HG03064 (cell line): ENCODE results near the gene RGMA.

ENCODE experiments used
- ATAC-seq: cut with Tn5 transposase; IDR thresholded peaks from one replicate; pipeline ENCODE4 v1.9.1; 2021; ENCODE audit warnings: low read depth; ENCODE audit not compliant: unreplicated experiment

RGMA gene

DNA sequence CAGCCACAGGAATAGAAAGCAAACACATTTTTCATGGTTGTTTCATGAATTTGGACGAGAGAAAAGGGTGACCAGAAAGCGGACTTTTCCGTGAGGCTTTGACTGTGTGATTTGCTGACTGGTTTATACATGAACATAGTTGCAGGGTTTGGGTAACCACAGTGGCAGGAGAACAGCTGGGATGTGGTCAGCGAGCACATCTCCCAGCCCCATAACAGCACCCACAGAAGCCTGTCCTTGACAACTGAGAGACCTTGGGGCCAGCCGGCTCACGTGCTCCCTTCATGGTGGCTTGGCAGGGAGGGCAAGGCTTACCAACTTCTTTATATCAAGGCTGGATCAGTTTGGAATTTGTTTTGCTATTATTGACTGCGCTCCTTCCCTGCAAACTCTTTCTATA, 13.2 kb upstream of the RGMA start:
- no peak for ATAC-seq

DNA sequence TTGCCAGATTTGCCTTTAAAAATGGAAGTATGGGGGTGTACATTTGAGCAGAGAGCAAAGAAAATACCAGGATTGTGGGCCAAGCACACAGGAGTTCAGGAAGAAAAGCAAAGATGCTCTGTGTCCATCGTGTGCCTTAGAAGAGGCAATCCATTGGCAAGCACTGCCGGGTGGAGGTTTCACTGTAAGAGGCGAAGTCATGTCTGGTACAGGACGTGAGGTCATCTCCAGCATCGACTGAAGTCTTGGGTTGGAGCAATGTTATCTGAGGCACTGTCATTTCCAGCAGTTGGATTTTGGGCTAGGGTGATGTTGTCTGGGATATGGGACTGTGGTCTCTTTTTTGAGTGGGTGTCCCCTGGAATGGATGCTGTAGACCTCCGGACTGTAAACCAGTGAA, 4.8 kb upstream of the RGMA start:
- ATAC-seq, result no peak

DNA sequence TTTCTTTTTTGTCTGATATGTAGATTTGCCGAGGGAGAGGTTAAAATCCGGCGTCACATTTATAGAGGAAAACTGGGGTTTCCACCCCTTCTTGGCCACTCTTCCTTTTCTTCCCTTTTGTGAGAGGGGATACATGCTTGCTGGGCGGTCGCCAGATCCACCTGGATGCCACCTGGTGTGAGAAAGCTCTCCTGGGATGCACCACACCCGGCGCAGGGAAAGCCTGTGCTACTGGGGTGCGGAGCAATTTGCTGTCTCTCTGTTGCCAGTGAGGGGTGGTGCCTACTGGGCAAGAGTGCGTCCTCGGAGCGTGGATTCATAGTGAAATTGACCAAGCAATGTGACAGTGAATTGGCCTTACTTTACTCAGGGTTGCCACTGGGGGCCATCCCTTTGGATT, 2.5 kb upstream of the RGMA start:
- no peak for ATAC-seq

DNA sequence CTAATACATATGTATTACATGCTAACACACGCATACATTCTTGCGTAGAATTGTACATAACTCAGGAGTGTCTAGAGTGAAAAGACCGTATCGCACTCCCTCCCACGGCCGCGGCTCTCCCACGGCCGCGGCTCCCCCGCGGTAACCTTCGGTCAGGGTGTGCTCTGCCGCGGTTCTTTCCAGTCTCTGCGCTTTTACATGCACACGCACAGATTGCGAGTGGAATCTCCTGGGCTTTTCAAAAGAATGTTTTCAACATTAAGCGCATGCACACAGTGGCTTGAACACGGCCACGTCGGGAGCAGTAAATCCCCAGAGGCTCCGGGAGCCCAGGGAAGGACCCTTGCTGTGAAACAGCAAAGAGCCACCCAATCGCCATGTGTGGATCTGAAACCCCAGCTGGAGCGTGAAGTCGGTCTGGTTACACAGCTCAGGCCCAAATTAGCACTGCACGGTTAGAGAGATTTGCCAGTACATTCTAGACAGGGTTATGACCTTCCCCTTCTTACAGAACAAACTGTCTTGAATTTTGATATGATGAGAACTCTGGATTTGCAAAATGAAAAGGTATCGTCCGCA, 805 bp upstream of the RGMA start:
- ATAC-seq, result no peak

DNA sequence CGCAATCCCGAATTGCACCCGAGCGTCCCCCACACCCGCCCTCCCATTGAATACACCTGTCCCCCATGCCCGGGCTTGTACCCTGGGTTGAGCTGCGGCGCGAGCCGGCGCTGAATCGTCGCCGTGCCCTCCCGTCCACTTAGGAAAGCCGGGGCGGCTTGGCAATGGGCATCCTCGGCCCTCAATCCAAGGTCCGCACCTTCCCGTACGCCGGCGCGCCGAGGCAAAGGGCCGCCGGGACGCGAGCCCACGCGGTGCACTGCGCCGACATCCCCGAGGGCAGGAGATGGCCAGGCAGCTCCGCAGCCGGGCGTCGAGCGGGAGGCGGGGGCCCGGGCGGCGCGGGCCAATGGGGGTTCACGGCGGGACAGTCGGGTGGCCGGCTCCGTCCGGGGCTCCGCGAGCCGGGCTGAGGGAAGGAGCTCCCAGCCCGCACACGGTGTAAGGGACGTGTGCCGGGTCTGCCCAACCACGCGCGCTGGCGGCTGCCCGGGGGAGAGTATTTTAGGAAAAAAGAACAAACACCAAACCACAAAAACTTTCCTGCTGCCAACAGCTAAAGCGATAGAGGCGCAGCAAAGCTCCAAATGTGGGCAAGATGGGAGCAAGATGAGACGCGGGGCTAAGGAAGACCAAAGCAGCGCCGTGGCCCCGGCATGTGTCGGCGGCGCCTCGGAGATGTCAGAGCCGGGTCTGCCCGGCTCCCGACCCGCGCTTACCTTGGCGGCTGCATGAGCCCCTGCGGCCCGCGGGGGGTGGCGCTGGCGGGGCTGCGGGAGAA, 621 bp downstream of the RGMA start:
- ATAC-seq, result no peak

DNA sequence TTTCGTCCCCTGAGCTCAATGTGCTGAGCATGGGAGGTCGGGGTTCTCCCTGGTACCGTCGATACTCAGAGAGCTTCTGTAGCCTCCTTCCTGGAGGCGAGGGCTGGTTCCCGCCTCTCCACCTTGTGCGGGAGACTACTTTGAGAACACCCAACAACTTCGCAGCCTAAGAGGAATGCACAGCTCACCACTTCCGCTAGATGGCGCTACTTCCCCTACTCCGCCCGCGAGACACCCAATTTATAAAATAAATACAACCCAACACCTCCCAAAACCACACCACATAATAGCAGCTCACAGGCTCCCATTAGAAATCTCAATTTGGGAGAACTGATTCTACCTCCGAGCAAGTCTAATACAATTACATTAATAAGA, 1.2 kb downstream of the RGMA start:
- ATAC-seq, result no peak

DNA sequence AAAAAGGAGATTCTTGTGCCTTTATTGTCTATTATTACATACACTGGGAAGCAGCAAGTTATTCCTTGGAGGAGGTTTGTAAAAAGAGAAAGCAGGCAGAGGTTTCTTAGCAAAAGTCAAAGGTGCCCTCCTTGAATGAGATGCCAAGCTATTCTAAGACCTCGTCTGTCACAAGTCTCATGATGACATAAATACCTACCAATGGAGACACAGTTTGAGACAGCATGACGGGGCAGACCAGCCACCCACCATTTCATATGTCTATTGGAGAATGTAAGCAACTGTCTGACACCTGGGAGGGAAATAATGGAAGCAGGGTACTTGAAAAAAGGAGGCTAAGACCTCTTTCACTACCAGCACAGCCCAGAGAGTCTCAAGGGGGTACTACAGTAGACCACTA, 2.2 kb downstream of the RGMA start:
- ATAC-seq, result no peak

DNA sequence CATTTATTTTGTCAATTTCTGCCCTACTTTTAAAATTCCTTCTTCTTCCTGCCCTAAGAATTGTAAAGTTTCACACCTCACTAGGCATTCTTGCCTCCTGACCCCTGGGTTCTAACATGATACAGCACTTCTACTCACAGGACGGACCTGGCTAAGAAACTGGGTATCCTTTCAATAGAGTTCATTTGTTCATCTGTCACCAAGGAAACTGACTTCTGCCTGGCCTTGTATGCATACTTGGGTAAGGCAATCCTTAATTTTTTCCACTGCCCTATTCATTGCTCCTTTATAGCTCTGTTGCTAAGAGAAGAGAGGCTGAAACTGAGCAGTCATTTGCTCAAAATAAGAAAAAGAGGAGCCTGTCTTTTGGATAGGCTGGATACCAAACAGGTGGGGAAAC, 3.3 kb downstream of the RGMA start:
- ATAC-seq, result no peak

DNA sequence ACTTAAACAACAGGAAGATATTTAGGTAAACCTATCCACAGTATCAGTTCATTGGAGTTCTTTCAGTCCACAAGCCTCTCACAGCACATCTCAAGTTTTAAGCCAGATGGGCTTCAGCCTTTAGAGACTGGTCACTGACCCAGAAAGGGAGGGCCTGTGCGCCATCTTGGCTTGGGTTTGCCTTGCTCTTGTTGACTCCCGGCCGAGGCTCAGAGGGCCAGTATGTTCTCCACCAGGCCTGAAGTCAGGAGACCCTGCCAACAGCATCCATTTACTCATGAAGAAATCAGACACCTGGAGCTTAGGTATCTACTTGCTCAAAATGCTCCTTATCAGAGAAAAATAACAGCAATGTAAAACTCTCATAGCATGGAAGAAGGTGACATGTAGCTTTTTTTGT, 6.2 kb downstream of the RGMA start:
- no peak for ATAC-seq

DNA sequence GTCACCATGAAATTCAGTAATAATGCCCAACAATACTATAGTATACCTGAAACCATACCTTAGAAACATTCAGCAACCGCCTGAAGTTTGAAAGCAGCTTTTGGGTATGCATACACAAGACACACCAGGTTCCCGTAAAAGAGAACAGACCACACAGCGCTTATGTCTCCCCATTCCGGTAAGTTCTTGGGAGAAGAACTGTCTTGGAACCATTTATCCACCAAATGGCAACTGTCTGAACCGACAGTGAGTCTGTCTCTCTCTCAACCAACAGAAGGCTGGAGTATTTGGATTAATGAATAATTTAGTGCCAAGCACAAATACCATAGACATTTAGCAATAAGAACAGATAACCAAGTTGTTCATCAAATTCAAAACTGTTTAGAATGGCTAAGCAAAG, 7.6 kb downstream of the RGMA start:
- no peak for ATAC-seq

DNA sequence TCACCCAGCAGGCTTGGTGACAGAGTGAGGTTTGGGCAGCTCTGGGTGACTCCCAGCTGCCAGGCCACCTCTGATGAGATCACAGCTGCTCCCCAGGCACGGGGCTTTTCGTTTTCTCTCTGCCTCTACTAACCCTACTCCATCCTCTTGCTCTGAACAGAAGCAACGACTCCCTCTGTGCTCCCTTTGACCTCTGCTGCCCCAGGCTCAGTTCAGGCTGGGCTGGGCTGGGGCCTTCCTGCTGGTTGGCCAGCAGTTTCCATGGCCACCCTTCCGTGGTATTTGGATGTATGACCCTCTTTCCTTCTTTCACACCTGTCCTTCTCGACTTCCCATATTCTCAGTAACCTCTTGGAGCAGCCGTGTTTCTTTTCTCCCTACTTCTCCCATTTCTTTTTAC, 8.6 kb downstream of the RGMA start:
- ATAC-seq, result no peak

DNA sequence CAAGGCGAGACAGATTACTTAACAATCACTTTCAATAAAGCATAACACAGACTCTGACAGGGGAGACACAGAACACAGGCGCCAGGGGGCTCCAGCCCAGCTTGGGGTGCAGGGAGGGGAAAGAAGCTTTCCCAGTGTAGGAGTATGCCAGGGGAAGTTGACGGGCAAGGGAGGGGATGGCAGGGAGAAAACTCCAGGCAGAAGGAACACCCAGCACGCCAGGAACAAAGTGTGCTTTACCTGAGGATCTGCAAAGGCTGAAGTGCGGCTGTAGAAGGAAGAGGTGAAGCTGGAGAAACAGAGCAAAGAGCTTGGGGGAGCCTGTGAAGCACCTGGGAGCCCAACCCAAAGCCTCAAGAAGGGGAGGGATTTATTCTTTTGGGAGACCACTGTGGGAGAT, 12.1 kb downstream of the RGMA start:
- no peak for ATAC-seq

DNA sequence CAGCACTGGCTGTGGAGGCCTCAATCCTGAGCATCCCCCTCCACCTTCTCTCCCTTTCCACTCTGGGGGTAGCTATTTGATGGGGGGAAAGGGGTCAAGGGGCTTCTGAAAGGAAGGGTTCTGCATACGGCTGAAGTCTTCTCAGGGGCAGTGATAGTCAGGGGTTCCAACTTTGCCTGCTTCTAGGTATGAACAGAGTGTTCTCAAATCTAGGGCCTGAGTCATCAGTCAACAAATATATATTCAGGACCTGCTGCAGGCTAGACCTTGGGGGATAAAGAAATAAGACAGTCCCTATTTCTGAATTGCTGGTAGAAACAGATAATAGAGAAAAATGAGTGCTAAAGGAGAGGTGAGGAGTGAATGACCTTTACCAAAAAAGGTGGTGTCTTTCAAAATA, 12.8 kb downstream of the RGMA start:
- ATAC-seq, result no peak

DNA sequence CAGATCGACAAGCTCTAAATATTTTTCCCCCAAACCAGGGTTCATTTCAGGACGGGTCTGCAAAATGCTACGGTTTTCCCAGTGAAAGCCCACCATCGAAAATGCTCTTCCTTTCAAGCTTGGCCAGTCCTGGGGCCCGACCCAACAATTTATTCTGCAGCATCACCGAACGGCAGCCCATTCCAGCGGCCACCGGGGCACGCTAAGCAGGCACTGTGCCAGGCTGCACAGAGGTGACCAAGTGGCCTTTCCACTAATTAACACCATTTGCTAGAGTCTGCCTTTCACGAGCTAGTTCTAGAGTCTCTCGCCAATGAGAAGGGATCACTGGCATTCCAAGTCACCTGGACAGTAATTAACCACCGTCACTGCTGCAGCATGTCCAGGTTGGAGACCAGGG, 14.4 kb downstream of the RGMA start:
- ATAC-seq, result no peak

DNA sequence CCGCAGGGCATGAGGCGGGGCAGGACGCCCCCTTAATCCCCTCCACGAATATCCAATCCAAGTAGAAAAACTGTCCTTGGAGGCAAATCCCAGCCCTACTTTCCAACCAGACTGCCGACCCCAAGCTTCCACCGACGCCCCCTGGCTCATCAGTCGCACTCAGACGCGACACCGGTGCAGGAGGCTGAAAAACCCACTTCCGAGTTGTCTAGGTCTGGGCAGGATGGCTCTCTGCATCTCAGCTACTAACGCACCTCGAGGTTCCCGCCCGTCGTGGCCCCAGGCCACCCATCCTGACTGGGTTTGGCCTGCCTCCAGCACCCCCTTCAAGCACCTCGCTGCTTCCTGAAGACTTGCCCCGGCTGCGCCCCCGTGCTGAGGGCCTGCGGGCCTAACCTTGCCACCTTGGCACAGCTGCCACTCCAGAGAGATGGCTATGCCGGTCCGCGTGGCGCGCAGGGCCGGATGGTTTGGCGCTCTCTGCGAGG, 15.5 kb downstream of the RGMA start:
- no peak for ATAC-seq

DNA sequence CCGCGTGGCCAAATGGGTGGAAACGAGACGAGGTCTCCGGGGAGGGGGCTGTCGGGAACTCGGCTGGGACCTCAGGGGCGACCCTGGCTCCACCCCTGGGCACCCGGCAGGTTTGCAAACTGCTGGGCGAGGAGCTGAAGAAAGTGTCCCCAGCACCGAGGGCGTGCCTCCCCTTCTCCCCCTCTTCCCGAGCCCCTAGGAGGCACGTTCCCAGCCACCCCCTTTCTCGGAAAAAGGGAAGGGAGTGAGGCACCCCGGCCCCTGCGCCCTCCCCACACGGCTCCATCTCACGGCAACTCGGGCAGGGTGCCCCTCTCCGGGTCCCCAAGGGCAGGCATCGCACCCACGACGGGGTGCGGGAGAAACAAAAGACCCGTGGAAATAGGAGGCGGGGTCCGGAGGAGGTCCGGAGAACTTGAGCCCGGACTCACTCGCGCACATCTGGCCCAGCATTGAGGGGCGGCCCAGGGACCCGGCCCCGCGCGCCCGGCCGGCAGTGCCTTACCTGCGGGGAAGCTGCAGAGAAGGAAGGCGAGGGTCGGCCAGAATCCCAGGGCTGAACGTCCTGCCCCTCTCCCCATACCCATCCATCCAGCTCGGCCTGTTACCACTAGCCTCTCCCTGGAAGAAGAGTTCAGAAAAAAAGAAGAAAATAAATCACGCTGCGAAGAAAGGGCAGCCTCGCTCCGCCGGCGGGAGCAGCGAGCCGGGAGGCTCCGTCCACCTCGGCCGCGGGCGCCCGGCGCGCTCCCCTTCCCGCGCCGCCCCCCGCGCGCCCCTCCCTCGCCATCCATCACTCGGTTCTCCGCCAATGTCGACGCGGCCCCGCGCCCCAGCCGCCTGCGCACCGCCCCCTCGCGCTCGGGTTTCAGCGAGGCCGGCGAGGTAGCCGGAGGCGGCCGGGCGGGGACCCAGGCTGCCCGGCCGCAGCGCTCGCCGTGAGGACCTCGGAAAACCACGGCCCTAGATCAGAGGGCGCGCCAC, 16.3 kb downstream of the RGMA start:
- no peak for ATAC-seq

DNA sequence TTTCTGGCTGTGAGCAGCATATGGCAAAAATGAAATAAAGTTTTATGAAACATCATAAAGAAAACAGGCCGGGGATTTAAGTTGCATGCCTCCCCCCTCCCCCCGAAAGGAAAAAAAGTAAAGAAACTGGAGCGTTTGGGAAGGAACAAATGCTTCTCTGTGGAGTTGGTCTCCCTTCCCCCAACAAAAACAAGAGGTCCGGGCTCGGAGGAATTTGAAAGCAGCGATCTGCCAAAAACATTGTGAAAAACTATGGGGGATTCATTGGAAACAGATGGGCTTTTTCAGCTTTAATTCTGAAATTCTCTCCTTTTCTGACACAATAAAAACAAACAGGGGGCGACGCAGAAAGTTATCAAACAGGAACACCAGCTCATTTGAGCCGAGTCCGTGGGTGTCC, 17.0 kb downstream of the RGMA start:
- ATAC-seq, result no peak

DNA sequence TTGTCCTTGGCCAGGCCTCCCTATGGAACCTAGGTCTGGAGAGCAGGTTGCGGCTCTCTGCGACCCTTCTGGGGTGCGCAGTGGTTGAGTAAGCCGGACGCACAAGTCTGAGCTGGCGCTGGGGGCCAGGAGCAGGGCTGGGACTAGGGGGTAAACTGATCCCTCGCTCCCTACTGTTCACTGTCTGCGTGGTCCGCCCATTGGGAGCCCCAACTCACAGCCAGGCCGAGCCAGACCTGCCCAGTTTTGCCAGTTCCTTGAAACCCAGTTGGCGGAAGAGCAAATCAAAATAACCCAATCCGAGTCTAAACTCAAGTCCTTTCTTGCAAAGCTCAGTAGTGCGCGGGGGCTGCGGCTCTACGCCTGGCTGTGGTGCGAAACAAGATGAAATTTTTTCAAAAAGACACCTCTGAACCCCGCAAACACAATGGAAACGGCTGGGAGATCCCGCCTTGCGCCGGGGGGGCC, 17.5 kb downstream of the RGMA start:
- no peak for ATAC-seq

DNA sequence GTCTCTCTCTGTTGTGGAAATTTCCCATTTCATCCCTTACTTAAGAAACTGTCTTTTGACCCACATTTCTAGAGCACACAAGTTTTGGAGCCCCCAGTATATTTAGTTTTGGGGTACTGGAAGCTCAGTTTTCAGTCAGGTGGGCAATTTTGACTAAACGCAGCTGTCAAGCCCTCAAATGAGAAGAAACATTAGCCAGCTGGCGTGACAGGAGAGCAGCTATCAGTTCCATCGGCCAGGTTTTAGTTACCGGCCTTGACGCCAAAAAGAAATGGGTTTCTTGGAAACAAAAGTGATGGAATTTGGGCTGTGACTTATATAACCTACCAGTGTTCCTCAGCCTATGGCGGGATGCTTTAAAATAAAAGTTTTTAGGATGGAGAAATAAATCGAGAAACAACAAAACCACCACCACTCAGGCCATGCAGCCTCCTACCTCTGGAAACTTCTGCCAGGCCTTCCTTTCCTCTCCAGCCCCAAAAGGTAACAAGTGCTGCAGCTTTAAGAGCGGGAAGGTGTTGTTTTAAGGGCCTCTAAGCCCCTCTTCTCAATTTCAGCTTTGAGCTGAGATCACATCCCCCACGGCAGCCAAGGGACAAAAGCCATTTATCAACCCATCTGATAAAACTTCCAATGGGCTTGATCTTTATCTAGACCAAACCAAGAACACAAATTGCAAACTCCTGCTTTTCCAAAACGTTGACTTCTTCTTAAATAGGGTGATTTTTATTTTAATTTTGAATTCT, 18.3 kb downstream of the RGMA start:
- no peak for ATAC-seq

DNA sequence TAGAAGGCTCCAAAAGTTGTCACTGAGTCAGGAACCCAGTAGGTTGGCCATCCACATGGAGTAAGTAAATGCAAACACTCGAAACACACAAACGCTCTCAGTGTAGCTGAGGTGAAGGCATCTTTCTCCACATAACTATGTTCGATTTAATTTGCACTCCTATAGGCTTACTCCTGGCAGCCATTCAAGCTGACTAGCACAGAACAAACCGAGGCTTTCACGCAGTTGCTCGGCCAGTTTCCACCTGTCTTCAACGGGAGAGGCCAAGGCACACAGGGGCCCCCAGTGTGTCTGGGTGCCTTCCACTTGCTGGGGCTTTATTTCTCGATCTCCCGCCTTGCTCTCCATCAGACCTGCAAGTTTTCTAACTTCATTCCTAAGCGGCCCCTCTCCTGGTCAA, 18.9 kb downstream of the RGMA start:
- ATAC-seq, result no peak
